GM10248 (cell line): ENCODE results near the gene CNBD2.
A peak's percentile ranks its signal among the peaks of the same experiment; 100 is the strongest.
"Not testable (repeated sequence)": the region's sequence is repeated elsewhere in the genome, so short reads cannot be mapped to it uniquely, and the experiment has no call there.

Experiments used
- CTCF ChIA-PET: fragments of 300-600 bp; sonication (Branson Sonifier 250); formaldehyde crosslinking; extraction: SDS; loops from one replicate; lab custom pipeline; 2021; ENCODE audit warnings: antibody characterized with exemption; lab: Yijun Ruan, JAX
- POLR2A ChIA-PET: fragments of 350-650 bp; sonication (Branson Sonifier 250); formaldehyde crosslinking; extraction: SDS; loops from one replicate; lab custom pipeline; 2020; ENCODE audit warnings: antibody characterized with exemption; lab: Yijun Ruan, JAX
- DNase-seq: peaks from one replicate; pipeline ENCODE4 v3.0.0; 2012; ENCODE audit errors: extremely low spot score
- TF ChIP-seq, protein P1 (sequence below): IDR thresholded peaks from 2 replicates; pipeline ENCODE4 v1.5.1; 2012; ENCODE audit warnings: mild to moderate bottlenecking, low read depth; ENCODE audit errors: extremely low read depth, missing control alignments, control extremely low read depth

The CNBD2 gene

DNA sequence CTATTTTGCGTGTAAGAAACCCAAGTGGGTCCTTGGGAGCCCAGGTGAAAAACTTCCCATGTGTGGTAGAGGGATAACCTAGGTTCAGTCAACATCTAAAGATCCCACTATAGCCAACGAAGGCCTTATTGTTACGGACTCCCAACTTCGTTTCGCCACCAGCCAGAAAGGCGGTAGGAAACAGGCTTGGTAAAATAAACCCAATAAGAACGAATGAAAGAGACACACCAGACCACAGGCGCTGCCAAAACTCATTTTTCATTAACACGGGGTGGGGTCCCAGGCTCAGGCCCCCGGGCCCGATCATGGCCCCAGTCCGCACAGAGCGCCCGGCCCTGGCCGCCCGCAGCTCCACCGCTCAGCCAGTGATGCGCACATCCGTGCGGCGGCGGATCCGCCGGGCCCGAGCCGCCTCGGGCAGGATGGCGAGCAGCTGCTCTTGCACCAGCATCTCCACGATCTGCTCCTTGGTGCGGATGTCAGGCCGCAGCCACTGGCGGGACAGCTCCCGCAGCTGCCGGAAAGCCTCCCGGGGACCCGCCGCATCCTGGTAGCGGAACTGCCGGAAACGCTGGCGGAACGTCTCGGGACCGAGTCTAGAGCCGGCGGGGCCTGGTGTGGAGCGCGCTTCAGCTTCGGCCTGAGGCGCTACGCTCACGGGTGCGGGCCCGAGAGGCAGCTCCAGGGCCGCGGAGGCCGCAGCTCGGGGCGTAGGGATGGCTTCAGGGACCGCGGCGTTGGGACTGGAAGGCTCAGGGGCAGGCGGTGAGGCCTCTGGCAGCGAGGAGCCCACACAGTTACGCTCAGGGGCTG, 14.8 kb upstream of the CNBD2 start:
- TF ChIP-seq, protein P1, sequence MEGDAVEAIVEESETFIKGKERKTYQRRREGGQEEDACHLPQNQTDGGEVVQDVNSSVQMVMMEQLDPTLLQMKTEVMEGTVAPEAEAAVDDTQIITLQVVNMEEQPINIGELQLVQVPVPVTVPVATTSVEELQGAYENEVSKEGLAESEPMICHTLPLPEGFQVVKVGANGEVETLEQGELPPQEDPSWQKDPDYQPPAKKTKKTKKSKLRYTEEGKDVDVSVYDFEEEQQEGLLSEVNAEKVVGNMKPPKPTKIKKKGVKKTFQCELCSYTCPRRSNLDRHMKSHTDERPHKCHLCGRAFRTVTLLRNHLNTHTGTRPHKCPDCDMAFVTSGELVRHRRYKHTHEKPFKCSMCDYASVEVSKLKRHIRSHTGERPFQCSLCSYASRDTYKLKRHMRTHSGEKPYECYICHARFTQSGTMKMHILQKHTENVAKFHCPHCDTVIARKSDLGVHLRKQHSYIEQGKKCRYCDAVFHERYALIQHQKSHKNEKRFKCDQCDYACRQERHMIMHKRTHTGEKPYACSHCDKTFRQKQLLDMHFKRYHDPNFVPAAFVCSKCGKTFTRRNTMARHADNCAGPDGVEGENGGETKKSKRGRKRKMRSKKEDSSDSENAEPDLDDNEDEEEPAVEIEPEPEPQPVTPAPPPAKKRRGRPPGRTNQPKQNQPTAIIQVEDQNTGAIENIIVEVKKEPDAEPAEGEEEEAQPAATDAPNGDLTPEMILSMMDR, result no peak
- CTCF ChIA-PET, result interaction anchor here (0.7 to 4.7 kb wide), 51 partner anchors 11 to 489 kb away, joined by 3 to 62 read pairs (median 4); partner anchors contain the start of genes CNBD2 and ERGIC3
- DNase-seq, result peak; percentile 47
- POLR2A ChIA-PET, result interaction anchor here (0.5 to 2.4 kb wide), 9 partner anchors 8 to 1352 kb away, joined by 3 to 10 read pairs (median 4); partner anchors contain the start of genes CPNE1, RBM12 and RBM39

- POLR2A ChIA-PET, result interaction anchor here (0.5 to 2.4 kb wide), 10 partner anchors 9 to 865 kb away, joined by 3 to 10 read pairs (median 4); partner anchors contain the start of genes CPNE1, RBM12 and RBM39
- TF ChIP-seq, protein P1, result peak; percentile 100
- CTCF ChIA-PET, result interaction anchor here (0.6 to 4.7 kb wide), 58 partner anchors 11 to 490 kb away, joined by 3 to 62 read pairs (median 4); partner anchors contain the start of genes CNBD2 and ERGIC3
- DNase-seq, result peak; percentile 96
Observed at GRCh38 chr20:35954200-35954906, 14.0 kb upstream of the CNBD2 start, which contains the start of gene SCAND1. TSS of gene SCAND1 (minus strand) at chr20:35954502. CDS start at chr20:35954284, 218 bp downstream.

- TF ChIP-seq, protein P1, result no peak
- CTCF ChIA-PET, result interaction anchor here (0.6 to 4.7 kb wide), 43 partner anchors 11 to 452 kb away, joined by 3 to 62 read pairs (median 5); partner anchors contain the start of genes CNBD2 and ERGIC3
- no peak for DNase-seq
- POLR2A ChIA-PET, result interaction anchor here (1.2 to 2.4 kb wide), 3 partner anchors 10 to 215 kb away, joined by 3 to 10 read pairs (median 4); partner anchors contain the start of gene RBM39
Observed at GRCh38 chr20:35954907-35955251, 13.5 kb upstream of the CNBD2 start.

DNA sequence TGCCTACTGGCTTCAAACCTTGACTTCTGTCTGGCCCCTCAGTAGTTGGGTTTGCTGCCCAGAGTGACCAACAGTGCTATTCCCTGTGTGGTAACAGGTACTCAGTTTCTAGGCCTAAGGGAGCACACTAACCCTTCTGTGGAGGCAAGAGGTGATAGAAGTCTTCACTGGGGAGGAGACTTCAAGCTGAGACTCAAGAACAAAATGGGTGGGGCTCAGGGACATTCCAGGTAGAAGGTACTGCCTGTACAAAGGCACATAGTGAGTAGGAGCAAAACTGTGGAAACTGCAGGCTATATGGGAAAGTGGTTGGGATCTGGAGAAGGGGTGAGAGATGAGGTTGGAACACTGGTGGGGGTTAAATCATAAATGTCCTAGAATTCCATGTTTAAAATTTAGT, 11.8 kb upstream of the CNBD2 start:
- ChIA-PET CTCF (interaction anchor here (4.5 to 4.7 kb wide), 2 partner anchors 9 to 14 kb away, joined by 43 to 62 read pairs; partner anchors contain the start of gene CNBD2), POLR2A (no interaction called here)
- DNase-seq, result no peak
- TF ChIP-seq, protein P1, result no peak

- CTCF ChIA-PET, result interaction anchor here (1.1 kb wide), 1 partner anchor 26 kb away, joined by 3 read pairs; no protein-coding TSS in a partner anchor
- POLR2A ChIA-PET, DNase-seq: not testable (repeated sequence)
Observed at GRCh38 chr20:35959291-35959690, 9.1 kb upstream of the CNBD2 start.

DNA sequence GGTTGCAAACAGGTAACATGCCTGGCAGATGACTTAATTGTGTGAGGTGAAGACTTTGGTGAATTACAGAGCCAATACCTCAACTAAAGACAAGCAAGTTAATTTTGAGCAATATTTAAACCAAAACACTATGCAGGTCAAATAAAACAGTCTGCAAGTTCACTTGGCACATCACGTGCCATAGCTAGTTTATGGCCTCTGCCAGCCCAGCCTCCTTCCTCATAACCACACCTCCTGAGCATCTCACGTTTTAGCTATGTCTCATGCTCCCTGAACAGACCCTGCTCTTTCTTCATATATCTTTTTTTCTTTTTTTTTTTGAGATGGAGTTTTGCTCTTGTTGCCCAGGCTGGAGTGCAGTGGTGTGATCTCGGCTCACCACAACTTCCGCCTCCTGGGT, 4.5 kb upstream of the CNBD2 start:
- TF ChIP-seq, protein P1, result no peak
- DNase-seq, result no peak
- POLR2A ChIA-PET, result no interaction called here
- CTCF ChIA-PET, result interaction anchor here (1.1 to 7.0 kb wide), 2 partner anchors 9 to 29 kb away, joined by 6 to 43 read pairs; partner anchors contain the start of gene SCAND1
